ENCODE data around the gene PRPF39. TPM values are rescaled to one million over a fixed set of nuclear protein-coding genes. Genes with fewer than 3 reads are reported as not detected.

The PRPF39 gene
- total and polyA plus RNA-seq, 2 of the 13 experiments (the other 11 are each of a cell fraction or from before 2014, with no cell fraction given), result 44.2 to 65.0 TPM

GRCh38 chr14:45150386-45150890 is 66.5 kb downstream of the PRPF39 start (continued):
- TF ChIP-seq SP140L (CRISPR knock-in tag; IDR thresholded peaks at IDR 0.05; ENCODE audit: borderline replicate concordance) (no peak), CREM (IDR thresholded peaks at IDR 0.05) (no peak), CREM (CRISPR knock-in tag; IDR thresholded peaks at IDR 0.05) (no peak), HNF1A (IDR thresholded peaks at IDR 0.05; ENCODE audit: low read depth) (no peak), HNF1A (CRISPR knock-in tag; IDR thresholded peaks at IDR 0.05; ENCODE audit: borderline replicate concordance) (no peak), ZNF704 (CRISPR knock-in tag; IDR thresholded peaks at IDR 0.05; ENCODE audit: borderline replicate concordance) (no peak), ZNF18 (CRISPR knock-in tag; IDR thresholded peaks at IDR 0.05; ENCODE audit: insufficient replicate concordance) (no peak), ZNF292 (CRISPR knock-in tag; IDR thresholded peaks at IDR 0.05; ENCODE audit: borderline replicate concordance, low read depth) (no peak), SETDB1 (CRISPR knock-in tag; IDR thresholded peaks at IDR 0.05; ENCODE audit: borderline replicate concordance) (no peak)

Measured in HepG2 (cell line).